K562 (cell line): ENCODE data around the gene ITPR1. TPM values are rescaled to one million over a fixed set of nuclear protein-coding genes. Genes with fewer than 3 reads are reported as not detected.
A peak's percentile ranks its signal among the peaks of the same experiment; 100 is the strongest.

Source experiments
- BHLHE40 ChIP-seq: IDR thresholded peaks from 2 replicates; pipeline ENCODE4 v1.6.1; 2011; ENCODE audit warnings: low read length, improper control_type of control experiment
- ILF3 ChIP-seq: fragments of 450-650 bp; IDR thresholded peaks from 2 replicates; pipeline ENCODE4 v1.6.1; 2018; ENCODE audit warnings: antibody characterized with exemption, mild to moderate bottlenecking, moderate library complexity, borderline replicate concordance
- NCOA6 ChIP-seq: fragments of 450-650 bp; IDR thresholded peaks from 2 replicates; pipeline ENCODE4 v1.6.1; 2017; ENCODE audit warnings: mild to moderate bottlenecking
- TCF3 ChIP-seq: sonication (generic); formaldehyde crosslinking; IDR thresholded peaks from 2 replicates; pipeline ENCODE4 v1.4.0; 2020; ENCODE audit warnings: mild to moderate bottlenecking, missing genetic modification reagents
- polyA plus RNA-seq, 8 experiments: library from polyadenylated mRNA; depleted of rRNA in 4 of 8; stranded (reverse) in 5 of 8; unstranded in 3 of 8; fragments of >200 nt; fragmentation: Nextera tagmentation in 2 of 8; fragmentation: Illumina TruSeq in 1 of 8; extraction: Ambion mirVana in 2 of 8; extraction: Trizol in 1 of 8; gene quantifications; 2 replicates each; pipeline versions ENCODE4 v1.2.1 to v1.2.3, GENCODE V29; 2011 to 2014; ENCODE audit warnings: inconsistent platforms in 1 of 8, missing spikeins in 1 of 8
- total RNA-seq, 7 experiments: library from RNA; depleted of rRNA in 6 of 7; stranded (reverse); fragments of >200 nt in 6 of 7; fragmentation: Illumina TruSeq in 2 of 7; extraction: Trizol in 2 of 7; gene quantifications; 2 replicates each; pipeline versions ENCODE4 v1.2.1 to v1.2.3, GENCODE V29; 2011 to 2021; ENCODE audit warnings: low replicate concordance in 1 of 7
- TF ChIP-seq, protein P1 (sequence below), 2 experiments: fragments of 450-650 bp; formaldehyde crosslinking in 1 of 2; IDR thresholded peaks; 2 replicates each; pipeline versions ENCODE4 v1.4.0 to v1.6.1; 2014 to 2020; ENCODE audit warnings: mild to moderate bottlenecking in 2 of 2, borderline replicate concordance in 1 of 2, low read depth in 1 of 2
- TF ChIP-seq, protein P2 (sequence below): IDR thresholded peaks from 3 replicates; pipeline ENCODE4 v1.6.1; 2011; ENCODE audit warnings: borderline replicate concordance, mild to moderate bottlenecking, moderate library complexity; ENCODE audit not compliant: insufficient read length; ENCODE audit errors: extremely low read depth
- TF ChIP-seq, protein P3 (sequence below), 2 experiments: fragments of 150-350 bp in 1 of 2; IDR thresholded peaks; 2 replicates each; pipeline ENCODE4 v1.6.1; 2012 to 2016; ENCODE audit warnings: low read depth in 2 of 2, low read length in 2 of 2, mild to moderate bottlenecking in 1 of 2, moderate library complexity in 1 of 2
- TF ChIP-seq, protein P4 (sequence below): fragments of 450-650 bp; formaldehyde crosslinking; IDR thresholded peaks from 2 replicates; pipeline ENCODE4 v1.4.0; 2020; ENCODE audit warnings: mild to moderate bottlenecking, moderate library complexity

Gene ITPR1
- total and polyA plus RNA-seq, 9 of the 15 experiments (the other 6 are each of a cell fraction or from before 2014, with no cell fraction given), result 22.4 to 40.0 (median 27.4) TPM

GRCh38 chr3:4533489-4534443 lies 40.6 kb downstream of the ITPR1 start (continued):
- TF ChIP-seq, protein P1, sequence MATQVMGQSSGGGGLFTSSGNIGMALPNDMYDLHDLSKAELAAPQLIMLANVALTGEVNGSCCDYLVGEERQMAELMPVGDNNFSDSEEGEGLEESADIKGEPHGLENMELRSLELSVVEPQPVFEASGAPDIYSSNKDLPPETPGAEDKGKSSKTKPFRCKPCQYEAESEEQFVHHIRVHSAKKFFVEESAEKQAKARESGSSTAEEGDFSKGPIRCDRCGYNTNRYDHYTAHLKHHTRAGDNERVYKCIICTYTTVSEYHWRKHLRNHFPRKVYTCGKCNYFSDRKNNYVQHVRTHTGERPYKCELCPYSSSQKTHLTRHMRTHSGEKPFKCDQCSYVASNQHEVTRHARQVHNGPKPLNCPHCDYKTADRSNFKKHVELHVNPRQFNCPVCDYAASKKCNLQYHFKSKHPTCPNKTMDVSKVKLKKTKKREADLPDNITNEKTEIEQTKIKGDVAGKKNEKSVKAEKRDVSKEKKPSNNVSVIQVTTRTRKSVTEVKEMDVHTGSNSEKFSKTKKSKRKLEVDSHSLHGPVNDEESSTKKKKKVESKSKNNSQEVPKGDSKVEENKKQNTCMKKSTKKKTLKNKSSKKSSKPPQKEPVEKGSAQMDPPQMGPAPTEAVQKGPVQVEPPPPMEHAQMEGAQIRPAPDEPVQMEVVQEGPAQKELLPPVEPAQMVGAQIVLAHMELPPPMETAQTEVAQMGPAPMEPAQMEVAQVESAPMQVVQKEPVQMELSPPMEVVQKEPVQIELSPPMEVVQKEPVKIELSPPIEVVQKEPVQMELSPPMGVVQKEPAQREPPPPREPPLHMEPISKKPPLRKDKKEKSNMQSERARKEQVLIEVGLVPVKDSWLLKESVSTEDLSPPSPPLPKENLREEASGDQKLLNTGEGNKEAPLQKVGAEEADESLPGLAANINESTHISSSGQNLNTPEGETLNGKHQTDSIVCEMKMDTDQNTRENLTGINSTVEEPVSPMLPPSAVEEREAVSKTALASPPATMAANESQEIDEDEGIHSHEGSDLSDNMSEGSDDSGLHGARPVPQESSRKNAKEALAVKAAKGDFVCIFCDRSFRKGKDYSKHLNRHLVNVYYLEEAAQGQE (IDR thresholded peaks at IDR 0.05; ENCODE audit: borderline replicate concordance), result peak; percentile 57; the same call in 1 of the 2 replicates
- TF ChIP-seq, protein P1 (CRISPR knock-in tag; IDR thresholded peaks at IDR 0.05; ENCODE audit: low read depth), result no peak
- TF ChIP-seq ILF3 (no peak), NCOA6 (no peak), TCF3 (peak; percentile 98), BHLHE40 (peak; percentile 88)
- TF ChIP-seq, protein P2, sequence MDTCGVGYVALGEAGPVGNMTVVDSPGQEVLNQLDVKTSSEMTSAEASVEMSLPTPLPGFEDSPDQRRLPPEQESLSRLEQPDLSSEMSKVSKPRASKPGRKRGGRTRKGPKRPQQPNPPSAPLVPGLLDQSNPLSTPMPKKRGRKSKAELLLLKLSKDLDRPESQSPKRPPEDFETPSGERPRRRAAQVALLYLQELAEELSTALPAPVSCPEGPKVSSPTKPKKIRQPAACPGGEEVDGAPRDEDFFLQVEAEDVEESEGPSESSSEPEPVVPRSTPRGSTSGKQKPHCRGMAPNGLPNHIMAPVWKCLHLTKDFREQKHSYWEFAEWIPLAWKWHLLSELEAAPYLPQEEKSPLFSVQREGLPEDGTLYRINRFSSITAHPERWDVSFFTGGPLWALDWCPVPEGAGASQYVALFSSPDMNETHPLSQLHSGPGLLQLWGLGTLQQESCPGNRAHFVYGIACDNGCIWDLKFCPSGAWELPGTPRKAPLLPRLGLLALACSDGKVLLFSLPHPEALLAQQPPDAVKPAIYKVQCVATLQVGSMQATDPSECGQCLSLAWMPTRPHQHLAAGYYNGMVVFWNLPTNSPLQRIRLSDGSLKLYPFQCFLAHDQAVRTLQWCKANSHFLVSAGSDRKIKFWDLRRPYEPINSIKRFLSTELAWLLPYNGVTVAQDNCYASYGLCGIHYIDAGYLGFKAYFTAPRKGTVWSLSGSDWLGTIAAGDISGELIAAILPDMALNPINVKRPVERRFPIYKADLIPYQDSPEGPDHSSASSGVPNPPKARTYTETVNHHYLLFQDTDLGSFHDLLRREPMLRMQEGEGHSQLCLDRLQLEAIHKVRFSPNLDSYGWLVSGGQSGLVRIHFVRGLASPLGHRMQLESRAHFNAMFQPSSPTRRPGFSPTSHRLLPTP, result no peak
- TF ChIP-seq, protein P3, sequence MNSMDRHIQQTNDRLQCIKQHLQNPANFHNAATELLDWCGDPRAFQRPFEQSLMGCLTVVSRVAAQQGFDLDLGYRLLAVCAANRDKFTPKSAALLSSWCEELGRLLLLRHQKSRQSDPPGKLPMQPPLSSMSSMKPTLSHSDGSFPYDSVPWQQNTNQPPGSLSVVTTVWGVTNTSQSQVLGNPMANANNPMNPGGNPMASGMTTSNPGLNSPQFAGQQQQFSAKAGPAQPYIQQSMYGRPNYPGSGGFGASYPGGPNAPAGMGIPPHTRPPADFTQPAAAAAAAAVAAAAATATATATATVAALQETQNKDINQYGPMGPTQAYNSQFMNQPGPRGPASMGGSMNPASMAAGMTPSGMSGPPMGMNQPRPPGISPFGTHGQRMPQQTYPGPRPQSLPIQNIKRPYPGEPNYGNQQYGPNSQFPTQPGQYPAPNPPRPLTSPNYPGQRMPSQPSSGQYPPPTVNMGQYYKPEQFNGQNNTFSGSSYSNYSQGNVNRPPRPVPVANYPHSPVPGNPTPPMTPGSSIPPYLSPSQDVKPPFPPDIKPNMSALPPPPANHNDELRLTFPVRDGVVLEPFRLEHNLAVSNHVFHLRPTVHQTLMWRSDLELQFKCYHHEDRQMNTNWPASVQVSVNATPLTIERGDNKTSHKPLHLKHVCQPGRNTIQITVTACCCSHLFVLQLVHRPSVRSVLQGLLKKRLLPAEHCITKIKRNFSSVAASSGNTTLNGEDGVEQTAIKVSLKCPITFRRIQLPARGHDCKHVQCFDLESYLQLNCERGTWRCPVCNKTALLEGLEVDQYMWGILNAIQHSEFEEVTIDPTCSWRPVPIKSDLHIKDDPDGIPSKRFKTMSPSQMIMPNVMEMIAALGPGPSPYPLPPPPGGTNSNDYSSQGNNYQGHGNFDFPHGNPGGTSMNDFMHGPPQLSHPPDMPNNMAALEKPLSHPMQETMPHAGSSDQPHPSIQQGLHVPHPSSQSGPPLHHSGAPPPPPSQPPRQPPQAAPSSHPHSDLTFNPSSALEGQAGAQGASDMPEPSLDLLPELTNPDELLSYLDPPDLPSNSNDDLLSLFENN (IDR thresholded peaks at IDR 0.05; ENCODE audit: low read depth in 2 of 2, low read length in 2 of 2), result peak in 1 of 2 experiments; percentile 96; a peak in 2 of 4 replicates
- TF ChIP-seq, protein P4, sequence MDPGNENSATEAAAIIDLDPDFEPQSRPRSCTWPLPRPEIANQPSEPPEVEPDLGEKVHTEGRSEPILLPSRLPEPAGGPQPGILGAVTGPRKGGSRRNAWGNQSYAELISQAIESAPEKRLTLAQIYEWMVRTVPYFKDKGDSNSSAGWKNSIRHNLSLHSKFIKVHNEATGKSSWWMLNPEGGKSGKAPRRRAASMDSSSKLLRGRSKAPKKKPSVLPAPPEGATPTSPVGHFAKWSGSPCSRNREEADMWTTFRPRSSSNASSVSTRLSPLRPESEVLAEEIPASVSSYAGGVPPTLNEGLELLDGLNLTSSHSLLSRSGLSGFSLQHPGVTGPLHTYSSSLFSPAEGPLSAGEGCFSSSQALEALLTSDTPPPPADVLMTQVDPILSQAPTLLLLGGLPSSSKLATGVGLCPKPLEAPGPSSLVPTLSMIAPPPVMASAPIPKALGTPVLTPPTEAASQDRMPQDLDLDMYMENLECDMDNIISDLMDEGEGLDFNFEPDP (CRISPR knock-in tag), result no peak
